Measurements from ENCODE around the gene CYP3A7.

DNA sequence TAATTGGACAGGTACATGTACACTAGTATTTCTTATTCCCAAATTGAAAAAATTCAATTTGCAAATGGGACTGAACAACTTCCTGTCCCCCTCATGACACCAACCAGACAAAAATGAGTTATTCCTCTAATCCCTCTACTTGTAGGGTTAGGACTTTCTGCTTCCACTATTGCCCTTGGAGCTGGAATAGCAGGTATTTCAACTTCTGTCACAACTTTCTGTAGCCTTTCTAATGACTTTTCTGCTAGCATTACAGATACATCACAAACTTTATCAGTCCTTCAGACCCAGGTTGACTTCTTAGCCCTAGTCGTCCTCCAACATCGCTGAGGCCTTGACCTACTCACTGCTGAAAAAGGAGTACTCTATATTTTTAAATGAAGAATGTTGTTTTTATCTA, 6.4 kb downstream of the CYP3A7 start:
- no peak for TF ChIP-seq CTCF (IDR thresholded peaks at IDR 0.05)
- no peak for TF ChIP-seq POLR2A (IDR thresholded peaks at IDR 0.05)
